ENCODE measurements around the gene GREB1.

The GREB1 gene

DNA sequence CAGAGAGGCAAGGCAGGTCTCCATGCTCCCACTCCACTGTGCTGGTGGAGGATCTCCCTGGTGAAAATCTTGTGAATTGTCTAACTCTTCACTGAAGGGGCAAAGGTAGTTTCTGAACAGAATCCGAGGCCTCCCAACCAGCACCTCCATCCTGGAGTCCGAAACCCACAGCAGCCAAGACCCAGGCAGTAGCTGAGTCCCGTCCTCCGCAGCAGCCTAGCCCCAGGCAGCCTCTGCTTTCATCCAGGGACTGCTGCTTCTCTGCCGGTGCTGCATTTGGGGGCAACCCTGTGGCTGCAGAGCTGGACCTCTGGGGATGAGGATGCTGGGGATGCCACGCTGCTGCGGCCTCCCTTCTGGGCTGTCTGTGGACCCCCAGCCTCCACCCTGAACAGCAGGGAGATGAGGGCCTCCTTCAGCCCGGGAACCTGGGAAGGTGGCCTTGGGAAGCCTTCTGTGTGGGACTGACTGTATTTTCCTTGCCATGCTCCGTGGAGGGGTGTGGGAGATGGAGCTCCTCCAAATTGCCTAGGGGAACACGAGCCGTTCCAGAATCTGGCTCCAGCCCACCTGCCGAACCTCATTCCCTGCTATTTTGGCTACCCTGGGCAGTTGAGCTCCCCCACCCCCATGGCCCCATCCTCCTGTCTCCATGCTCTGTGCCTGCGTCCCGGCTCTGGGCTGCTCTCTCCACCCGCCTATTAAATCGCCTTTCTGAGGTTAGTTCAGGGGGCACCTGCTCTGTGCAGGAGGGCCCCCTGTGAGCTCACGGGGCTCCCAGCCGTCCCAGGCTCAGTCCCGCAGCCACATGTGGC is 48.2 kb downstream of the GREB1 start:
- ChIA-PET CTCF (interaction anchor here (0.5 to 11.6 kb wide), 49 partner anchors 8 to 1348 kb away, joined by 3 to 282 read pairs (median 7); partner anchors contain the start of gene GREB1), POLR2A (no interaction called here)
- TF ChIP-seq ZNF600 (tag by site-specific recombination; IDR thresholded peaks at IDR 0.05) = no peak
- no peak for TF ChIP-seq ZNF394 (tag by site-specific recombination; IDR thresholded peaks at IDR 0.05; ENCODE audit: borderline replicate concordance)
- TF ChIP-seq ZFP41 (tag by site-specific recombination; IDR thresholded peaks at IDR 0.05; ENCODE audit: borderline replicate concordance) = no peak
- TF ChIP-seq, protein P1, sequence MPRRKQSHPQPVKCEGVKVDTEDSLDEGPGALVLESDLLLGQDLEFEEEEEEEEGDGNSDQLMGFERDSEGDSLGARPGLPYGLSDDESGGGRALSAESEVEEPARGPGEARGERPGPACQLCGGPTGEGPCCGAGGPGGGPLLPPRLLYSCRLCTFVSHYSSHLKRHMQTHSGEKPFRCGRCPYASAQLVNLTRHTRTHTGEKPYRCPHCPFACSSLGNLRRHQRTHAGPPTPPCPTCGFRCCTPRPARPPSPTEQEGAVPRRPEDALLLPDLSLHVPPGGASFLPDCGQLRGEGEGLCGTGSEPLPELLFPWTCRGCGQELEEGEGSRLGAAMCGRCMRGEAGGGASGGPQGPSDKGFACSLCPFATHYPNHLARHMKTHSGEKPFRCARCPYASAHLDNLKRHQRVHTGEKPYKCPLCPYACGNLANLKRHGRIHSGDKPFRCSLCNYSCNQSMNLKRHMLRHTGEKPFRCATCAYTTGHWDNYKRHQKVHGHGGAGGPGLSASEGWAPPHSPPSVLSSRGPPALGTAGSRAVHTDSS (tag by site-specific recombination; IDR thresholded peaks at IDR 0.05) = no peak
- TF ChIP-seq, protein P2, sequence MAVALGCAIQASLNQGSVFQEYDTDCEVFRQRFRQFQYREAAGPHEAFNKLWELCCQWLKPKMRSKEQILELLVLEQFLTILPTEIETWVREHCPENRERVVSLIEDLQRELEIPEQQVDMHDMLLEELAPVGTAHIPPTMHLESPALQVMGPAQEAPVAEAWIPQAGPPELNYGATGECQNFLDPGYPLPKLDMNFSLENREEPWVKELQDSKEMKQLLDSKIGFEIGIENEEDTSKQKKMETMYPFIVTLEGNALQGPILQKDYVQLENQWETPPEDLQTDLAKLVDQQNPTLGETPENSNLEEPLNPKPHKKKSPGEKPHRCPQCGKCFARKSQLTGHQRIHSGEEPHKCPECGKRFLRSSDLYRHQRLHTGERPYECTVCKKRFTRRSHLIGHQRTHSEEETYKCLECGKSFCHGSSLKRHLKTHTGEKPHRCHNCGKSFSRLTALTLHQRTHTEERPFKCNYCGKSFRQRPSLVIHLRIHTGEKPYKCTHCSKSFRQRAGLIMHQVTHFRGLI (tag by site-specific recombination; IDR thresholded peaks at IDR 0.05) = no peak
- no peak for TF ChIP-seq GLIS2 (tag by site-specific recombination; IDR thresholded peaks at IDR 0.05)
- no peak for TF ChIP-seq ZBTB1 (tag by site-specific recombination; IDR thresholded peaks at IDR 0.05)
- no peak for TF ChIP-seq KLF8 (tag by site-specific recombination; IDR thresholded peaks at IDR 0.05)
- TF ChIP-seq, protein P3, sequence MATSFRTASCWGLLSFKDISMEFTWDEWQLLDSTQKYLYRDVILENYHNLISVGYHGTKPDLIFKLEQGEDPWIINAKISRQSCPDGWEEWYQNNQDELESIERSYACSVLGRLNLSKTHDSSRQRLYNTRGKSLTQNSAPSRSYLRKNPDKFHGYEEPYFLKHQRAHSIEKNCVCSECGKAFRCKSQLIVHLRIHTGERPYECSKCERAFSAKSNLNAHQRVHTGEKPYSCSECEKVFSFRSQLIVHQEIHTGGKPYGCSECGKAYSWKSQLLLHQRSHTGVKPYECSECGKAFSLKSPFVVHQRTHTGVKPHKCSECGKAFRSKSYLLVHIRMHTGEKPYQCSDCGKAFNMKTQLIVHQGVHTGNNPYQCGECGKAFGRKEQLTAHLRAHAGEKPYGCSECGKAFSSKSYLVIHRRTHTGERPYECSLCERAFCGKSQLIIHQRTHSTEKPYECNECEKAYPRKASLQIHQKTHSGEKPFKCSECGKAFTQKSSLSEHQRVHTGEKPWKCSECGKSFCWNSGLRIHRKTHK (tag by site-specific recombination; IDR thresholded peaks at IDR 0.05) = no peak
- TF ChIP-seq, protein P4, sequence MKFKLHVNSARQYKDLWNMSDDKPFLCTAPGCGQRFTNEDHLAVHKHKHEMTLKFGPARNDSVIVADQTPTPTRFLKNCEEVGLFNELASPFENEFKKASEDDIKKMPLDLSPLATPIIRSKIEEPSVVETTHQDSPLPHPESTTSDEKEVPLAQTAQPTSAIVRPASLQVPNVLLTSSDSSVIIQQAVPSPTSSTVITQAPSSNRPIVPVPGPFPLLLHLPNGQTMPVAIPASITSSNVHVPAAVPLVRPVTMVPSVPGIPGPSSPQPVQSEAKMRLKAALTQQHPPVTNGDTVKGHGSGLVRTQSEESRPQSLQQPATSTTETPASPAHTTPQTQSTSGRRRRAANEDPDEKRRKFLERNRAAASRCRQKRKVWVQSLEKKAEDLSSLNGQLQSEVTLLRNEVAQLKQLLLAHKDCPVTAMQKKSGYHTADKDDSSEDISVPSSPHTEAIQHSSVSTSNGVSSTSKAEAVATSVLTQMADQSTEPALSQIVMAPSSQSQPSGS (tag by site-specific recombination; IDR thresholded peaks at IDR 0.05; ENCODE audit: low read depth) = no peak
- Histone ChIP-seq H3K27ac (ENCODE audit: extremely low read depth, low read depth, low read length) (no peak overlapping the region), H3K9me3 (ENCODE audit: control insufficient read depth, insufficient read depth, low read depth, low read length) (no peaks in the 10 kb centered on the region), H3K4me1 (ENCODE audit: control insufficient read depth, insufficient read depth, low read length) (peaks cover 3% of the 10 kb centered on the region), H3K4me3 (ENCODE audit: low read depth, low read length) (no peak overlapping the region), H3K36me3 (ENCODE audit: control insufficient read depth in 2 of 2, insufficient read depth in 1 of 2, low read length in 2 of 2) (no peaks in the 10 kb centered on the region)

DNA sequence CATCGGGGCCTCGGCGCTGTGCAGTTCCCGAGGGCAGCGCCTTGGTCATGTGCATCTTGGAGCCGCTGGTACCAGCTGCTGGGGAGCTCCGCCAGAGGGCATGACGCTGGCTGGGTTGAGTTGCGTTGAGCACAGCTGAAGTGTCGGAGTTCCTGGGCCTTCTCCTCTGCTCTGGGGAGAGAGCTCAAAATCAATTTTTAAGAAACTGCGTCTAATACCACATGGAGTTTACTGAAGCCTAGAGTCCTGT is 48.7 kb downstream of the GREB1 start:
- TF ChIP-seq ZNF624 (tag by site-specific recombination; IDR thresholded peaks at IDR 0.05) = no peak
- TF ChIP-seq ZNF777 (tag by site-specific recombination; IDR thresholded peaks at IDR 0.05; ENCODE audit: borderline replicate concordance) = no peak
- TF ChIP-seq ZNF585B (tag by site-specific recombination; IDR thresholded peaks at IDR 0.05) = 0 out of 2 replicates have a peak, but pooled peaks have one; percentile 21
- POLR2A ChIA-PET = no interaction called here
- Histone ChIP-seq H3K36me3 (ENCODE audit: control insufficient read depth in 2 of 2, insufficient read depth in 1 of 2, low read length in 2 of 2) (no peaks in the 10 kb centered on the region), H3K4me1 (ENCODE audit: control insufficient read depth, insufficient read depth, low read length) (peaks cover 3% of the 10 kb centered on the region), H3K9me3 (ENCODE audit: control insufficient read depth, insufficient read depth, low read depth, low read length) (no peaks in the 10 kb centered on the region), H3K27ac (ENCODE audit: extremely low read depth, low read depth, low read length) (no peak overlapping the region), H3K4me3 (ENCODE audit: low read depth, low read length) (no peak overlapping the region)
- CTCF ChIA-PET = interaction anchor here (0.5 to 11.6 kb wide), 54 partner anchors 9 to 1348 kb away, joined by 3 to 282 read pairs (median 6); partner anchors contain the start of gene GREB1
